Retina (tissue), 1 donor: ENCODE data around the gene CDK19.
A peak's percentile ranks its signal among the peaks of the same experiment; 100 is the strongest.

Experiments
- DNase-seq: peaks from one replicate; pipeline ENCODE4 v3.0.0-alpha.2; 2016

The CDK19 gene

DNA sequence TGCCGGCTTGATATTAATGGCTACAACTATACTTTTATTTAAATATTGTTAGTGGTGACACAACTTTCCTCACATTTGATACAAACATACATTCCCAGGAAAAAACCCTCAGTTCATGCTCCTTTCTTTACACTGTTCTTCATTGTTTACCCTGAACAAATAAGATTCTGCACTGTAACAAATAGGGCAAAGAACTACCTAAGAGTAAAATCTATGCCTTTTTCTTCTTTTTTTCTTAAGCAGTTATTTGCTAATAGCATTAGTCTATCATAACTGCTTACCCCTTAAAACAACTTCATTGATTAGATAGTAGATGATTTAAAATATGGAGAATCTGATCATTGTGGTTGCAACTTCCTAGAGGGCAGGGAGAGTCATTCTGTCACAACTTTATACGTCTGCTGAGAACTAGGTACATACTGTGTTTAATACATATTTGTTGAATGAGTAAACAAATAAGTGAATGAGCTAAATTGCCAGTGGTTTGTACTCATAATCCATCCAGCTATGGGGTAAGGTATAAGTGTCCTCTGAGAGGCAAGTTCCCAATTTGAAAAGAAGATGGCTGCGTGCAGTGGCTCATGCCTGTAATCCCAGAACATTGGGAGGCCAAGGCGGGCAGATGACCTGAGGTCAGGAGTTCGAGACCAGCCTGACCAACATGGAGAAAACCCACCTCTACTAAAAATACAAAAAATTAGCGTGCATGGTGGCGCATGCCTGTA lies 161.0 kb downstream of the CDK19 start:
- DNase-seq: no peak

DNA sequence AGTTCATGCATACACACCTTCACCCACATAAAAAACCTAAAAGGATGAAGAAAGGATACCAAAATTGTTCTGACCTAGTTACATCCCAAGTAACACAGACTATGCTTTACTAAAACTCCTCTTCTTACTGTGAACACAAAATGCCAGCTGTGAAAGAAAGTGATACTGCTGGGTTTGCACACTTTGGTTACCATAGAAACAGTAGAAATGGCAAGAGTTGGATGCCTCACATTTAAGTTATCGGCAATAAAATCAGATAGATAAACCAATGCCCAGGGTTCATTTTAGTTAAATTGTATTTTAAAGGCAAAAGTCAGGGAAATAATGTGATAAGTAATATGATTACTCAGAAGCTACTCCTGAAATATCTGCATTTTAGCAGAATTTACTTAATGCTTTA lies 161.9 kb downstream of the CDK19 start:
- no peak for DNase-seq

DNA sequence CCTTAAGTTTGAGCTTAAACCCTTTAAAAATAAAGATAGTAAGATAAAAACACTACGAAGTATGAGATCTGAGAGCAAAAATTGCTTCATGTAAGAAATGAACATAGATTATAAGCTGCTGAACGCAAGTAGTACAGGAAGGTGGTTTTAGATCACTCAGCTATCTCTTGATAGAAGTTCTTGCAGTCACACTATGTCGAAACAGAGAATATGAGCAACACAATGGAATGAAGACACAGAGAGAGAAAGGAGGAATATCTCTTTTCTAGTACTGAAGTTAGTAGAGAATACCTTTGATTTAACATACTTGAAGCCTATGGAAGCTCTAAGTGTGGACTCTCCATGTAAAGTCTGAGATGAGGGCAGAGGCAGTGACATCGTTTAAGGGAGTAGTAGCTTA lies 162.7 kb downstream of the CDK19 start:
- no peak for DNase-seq

DNA sequence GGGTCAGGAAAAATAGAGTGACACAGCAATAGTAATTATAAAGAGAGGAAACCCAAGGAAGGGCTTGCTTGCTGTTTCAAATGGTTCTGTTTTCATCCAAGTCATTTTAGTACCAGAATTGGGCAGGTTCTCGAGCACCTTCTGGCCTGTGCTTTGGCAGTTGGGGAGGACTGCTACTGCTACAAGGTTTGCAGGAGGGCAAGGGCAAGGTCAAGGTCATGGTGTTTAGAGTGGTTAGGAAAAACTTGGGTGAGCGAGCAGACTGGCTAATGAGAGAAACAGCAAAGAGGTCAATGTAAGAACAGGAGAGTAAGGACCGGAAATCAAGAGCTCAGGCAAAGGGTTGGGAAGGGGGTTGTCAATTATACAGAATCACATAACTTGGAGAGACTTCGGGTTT lies 164.5 kb downstream of the CDK19 start:
- DNase-seq: no peak

DNA sequence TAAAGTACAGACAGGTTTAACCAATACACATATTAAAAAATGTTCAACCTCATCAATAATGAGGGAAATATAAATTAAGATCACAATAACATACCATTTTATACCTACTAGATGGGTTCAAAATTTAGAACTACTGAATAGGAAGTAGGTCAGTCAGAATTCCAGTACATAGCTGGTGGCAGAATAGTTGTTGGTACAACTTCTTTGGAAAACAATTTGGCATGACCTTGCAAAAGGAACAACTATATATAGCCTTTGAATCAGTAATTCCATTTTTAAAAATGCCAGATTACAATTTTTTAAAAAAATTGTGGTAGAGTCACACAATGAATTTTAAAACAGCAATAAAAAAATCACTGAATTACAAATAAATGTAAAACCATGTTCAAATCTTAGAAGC lies 165.6 kb downstream of the CDK19 start:
- no peak for DNase-seq

DNA sequence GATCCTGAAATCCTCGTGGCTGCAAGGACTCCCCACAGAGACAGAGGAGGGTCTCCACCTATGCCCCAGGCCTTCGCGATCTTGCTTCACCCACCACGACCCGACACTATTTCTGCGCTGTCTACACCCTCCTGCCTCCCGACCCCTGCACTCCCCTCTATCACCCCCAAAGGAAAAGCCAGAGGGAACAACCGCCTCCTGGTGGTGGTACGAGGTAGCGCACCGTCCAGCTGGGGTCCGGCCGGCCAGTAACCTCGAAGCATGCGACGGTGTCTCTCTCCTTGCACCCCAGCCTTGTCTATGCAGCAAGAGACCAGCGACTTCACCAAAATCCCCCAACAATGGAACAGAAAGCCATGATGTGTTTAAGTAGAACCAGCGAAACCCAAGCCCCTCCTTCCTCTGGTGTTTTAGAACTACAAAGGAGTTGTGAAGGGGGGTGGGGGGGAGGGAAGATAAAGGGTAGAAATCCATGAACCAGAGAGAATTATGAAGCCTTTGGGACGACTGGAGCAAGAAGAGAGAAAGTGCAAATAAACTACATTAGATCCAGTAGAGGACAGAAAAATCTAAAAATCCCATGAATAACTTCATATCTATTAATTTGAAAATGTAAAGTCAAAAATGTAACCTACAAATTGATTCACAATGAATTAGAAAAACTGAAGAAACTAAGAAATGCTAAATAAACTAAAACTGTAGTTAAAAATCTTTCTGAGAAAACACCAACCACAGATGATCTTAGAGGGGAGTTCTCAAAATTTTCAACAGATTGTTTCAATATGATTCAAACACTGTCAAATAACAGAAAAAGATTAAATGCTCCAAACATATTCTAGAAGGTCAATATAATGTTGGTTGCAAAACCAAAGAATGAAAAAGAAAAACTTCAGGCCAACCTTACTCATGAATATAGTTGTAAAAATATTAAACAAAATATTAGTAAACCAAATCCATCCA lies 168.0 kb downstream of the CDK19 start:
- DNase-seq: no peak

DNA sequence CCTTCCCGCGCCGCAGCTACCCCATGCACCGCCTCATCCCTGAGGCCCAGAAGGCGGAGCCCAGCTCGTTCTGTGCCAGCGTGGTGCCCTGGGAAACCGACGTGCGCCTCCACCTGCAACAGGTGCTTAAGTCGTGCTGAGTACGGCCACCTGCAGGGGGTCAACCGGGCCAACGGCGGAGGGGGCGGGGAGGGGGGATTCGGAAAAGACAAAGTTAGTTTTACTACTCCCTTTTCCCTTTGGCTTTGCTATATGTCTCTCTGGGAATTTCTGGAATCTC lies 168.9 kb downstream of the CDK19 start:
- no peak for DNase-seq

DNA sequence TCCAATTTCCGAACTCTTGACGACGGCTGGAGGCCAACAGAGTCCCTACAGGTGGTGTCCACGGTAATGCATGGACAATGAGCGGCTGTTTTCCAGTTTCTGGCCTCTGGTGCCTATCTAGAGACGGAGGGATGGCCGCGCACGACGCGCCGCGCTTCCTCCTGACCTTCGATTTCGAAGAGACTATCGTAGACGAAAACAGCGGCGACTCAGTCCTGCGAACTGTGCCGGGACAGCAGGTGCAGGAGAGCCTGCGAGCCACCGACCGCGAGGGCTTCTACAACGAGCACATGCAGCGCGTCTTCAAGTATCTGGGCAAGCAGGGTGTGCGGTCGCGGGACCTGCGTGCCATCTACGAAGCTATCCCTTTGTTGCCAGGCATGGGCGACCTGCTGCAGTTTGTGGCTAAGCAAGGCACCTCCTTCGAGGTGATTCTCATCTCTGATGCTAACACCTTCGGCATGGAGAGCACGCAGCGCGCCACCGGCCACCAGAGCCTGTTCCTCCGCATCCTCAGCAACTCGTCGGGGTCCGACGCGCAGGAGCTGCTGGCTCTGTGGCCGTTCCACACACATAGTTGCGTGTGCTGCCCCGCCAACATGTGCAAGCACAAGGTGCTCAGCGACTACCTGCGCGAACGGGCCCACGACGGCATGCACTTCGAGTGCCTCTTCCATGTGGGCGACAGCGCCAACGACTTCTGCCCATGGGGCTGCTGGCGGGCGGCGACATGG lies 169.4 kb downstream of the CDK19 start:
- DNase-seq: no peak

DNA sequence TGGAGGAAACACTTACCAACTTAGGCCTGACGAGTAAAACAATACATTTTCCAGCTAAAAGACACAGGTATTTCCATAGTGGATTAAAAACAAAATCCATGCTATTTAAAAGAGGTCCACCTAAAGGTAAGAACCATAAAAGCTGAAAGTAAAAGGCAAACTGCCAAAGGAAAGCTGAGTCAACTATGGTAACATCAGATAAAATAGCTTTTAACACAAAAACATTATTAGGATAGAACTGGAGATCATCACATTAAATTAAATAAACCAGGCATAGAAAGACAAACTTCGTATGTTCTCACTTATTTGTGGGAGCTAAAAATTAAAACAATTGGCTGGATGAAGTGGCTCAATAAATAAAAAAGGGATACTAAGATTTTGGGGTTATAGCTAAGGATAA lies 172.1 kb downstream of the CDK19 start:
- DNase-seq: no peak

DNA sequence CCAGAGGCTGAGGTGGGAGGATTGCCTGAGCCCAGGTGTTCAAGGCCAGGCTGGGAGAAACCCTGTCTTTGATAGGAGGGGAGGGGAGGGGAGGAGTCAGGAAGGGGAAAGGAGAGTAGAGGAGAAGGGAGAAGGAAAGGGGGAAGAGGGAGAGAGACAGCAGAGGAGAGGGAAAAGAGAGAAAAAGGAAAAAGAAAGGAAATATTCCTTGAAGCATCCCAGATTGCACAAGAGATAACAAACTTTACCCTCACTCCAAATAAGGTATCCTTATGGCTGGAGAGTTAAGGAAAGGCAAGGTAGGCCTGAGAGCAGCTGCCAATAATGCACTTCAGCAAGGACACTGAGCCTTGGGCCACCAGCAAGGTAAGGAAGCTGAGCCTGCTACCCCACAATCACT lies 172.6 kb downstream of the CDK19 start:
- no peak for DNase-seq

DNA sequence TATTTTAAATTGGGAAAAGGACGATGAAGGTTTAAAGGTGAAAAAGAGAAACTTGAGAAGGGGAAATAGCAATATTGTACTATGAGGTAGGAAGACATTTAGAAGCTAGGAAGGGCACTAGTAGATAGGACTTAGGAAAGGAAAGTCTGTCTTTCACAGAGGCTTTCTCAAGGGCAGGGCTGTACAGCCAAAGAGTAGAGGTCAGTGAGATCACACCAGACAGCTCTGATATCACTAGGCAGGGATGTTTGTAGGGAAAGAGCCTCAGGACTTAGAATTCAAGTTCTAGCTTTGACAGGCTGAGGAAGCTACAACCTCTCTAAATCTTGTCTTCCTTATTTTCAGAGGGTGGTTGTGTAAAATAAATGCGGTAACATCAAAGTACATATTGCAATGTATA lies 178.5 kb downstream of the CDK19 start:
- no peak for DNase-seq

DNA sequence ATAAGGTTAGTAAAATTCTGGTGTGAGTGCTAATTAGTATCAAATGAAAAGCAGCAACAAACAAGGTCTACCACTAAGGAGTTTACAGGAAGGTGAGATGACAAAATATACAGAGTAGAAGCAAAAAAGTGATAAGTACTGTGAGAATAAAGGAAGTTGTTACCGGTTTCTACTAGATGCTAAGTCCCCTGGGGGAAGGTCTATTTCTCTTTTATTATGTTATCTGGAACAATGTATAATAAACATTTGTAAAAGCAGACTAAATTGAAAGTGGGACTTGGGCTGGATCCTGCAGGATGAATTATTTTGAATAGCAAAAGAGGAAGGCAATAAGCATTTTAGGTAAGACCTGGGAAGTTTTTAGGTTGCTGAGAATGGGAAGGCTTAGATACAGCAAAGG lies 180.2 kb downstream of the CDK19 start:
- DNase-seq: no peak

DNA sequence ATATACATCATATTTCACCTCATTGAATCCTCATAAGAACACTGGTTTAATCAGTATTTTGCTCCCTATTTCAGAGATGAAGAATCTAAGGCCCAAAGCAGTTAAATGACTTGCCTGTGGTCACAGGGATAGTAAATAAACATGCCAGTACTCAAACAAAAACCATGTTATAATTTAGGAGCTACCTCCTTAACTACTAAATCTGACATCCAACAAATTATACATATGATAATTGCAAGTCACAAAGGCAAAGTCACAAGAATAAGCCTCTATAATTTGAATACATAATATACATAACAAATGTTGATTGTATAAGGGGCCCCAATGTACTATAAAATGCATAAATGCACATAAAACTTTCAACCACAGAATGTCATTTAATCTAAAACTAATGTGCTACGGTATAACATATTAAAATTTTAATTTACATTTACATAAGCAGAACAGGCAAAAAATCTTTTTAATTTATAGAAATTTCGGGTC lies 181.5 kb downstream of the CDK19 start:
- DNase-seq: no peak

DNA sequence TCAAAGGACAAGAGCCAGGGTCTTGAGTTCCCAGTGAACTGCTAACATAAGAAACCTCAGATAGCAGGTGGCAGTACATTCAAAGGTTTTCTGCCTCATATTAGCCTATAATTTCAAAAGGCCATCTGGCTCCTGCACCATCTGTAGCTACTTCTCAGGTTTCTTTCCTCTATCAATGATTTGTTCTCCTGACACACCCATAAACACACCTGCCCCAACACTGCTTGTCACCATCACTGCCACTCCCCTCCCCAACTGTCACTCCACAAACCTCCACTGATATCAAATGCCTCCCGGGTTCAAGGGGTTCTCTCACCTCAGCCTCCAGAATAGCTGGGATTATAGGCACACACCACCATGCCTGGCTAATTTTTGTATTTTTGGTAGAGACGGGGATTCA lies 186.1 kb downstream of the CDK19 start:
- no peak for DNase-seq

DNA sequence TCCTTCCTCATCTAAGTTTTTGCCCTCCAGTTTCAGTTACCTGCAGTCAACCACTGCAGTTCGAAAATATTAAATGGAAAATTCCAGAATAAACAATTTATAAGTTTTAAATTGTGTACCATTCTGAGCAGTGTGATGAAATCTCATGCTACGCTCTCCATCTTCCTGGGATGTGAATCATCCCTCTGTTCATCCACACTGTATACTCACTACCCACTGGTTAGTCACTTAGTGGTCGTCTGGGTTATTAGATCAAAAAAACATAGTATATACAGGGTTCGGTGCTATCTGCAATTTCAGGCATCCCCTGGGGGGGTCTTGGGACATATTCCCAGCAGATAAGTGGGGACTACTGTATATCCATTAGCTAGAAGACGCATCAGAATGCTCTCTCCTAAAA lies 186.9 kb downstream of the CDK19 start:
- no peak for DNase-seq

DNA sequence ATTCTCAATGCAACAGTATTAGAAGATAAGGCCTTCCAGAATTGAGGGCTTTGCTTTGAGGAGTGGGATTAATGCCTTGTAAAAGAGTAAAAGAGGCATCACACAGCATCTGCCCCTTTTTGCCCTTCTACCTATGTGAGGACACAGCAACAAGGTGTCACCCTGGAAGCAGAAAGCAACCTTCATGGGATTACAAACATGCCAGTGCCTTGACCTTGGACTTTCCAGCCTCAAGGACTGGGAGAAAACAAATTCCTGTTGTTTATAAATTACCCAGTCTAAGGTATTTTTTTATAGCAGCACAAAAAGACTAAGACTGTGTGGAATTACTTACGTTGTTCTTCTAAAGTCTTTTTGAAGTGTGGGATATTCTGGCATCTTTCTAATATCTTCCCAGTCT lies 188.8 kb downstream of the CDK19 start:
- DNase-seq: no peak

DNA sequence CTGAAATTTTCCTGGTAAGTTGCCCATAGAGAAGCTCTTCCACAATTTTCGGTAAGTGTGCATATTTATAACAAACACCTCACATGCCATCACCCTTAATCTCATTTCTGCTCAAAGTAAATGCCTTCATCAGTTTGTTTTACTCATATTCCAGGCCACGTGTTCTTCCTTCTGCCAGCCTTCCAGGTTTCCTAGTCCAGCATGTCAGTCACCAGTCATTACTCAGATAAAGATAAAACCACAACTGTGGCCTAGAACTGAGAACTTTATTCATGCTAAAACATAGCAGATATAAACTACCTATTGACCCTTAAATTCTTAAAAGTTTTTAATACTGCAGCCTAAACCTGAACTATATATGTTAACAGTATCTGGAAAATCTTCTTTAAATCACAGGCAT lies 189.4 kb downstream of the CDK19 start:
- DNase-seq: no peak

DNA sequence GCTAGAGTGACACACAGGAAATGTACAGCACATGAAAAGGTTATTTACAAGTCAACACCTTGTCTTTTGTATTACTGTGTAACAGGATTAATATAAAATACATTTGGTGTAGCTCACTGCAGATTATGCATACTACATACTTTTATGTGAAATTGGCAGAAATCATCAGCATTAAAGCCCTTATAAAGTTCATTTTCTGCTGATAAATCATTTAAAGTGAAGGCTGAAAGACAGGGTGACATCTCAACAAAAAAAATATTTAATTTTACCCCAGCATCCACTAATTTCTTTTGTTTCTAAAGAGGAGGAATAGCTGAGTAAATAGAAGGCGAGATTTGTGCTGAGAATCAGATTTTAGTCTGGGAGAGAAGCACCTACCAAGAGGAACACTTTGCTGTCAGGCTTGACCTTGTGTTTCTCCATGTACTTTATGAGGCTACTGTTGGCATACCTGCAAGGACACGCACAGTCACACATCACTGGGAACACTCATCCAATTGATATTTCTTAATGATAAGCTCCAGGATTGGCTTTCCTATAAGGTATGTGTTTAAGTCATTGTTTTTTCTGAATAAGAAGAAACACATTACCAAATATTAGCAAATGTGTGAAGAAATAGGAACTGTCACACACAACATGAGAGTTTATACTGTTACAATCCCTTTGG lies 192.2 kb downstream of the CDK19 start:
- no peak for DNase-seq

DNA sequence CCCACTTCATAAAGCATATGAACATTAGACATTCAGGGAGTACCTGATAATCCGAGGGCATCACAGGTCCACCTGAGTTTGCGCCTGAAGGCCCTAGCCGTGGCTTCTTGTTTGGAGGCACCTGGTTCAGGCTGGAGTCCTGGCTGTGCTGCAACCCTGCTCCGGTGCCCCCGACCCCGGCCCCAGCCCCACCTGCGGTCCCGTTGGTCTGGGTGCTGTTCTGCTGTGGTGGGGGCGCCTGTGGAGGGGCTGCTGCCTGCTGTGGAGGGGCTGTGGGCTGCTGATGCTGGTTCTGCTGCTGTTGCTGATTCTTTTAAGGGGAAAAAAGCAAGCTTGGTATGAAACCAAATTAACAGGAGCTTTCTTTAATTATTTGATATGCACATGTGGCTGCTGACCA lies 194.2 kb downstream of the CDK19 start:
- no peak for DNase-seq

DNA sequence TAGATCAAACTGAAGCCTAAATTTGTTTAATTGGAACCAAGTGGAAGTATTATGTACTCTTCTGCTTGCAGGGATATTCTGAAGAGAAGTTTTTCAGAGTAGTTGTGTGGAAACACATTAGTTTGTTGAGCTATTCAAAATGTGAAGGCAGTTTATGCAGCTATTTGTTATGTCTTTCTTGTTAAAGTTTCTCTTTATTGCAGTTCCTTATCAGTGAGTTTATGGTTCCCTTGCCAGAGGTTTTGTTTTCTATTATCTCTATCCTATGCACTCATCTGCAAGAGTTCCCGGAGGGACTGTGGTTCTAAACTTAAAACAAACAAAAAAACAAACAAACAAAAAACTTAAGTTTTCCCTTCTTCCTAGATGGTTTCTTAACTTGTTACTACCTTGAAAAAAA lies 195.2 kb downstream of the CDK19 start:
- no peak for DNase-seq

DNA sequence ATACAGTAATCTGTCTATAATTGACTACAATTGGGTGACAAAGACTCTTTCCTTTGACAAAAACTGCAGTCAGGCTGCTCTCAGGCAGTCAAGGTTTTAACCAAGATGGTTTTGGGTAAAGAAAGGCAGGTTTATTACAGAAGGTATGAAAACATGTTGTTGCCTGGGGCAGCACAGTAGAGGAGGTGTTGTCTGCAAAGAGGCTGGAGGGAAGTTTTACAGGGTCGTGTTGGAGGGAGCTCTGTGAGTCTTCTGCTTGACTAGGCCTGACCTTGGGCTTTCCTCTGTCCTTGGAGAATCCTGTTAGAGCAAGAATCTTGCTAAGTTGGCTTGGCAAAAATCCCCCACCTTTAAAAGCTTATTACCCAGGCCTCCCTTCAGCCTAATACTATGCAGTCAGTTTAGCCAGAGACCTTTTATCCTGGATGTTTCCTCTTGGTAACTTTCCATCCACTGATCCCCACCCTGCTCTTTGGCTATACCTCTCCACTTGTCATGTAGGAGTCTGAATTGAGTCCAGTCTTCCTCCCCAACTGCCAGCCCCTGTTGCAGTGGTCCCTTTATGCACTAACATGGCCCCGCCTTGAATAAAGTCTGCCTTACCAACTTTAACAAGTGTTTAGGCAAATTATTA lies 195.9 kb downstream of the CDK19 start:
- DNase-seq: no peak

DNA sequence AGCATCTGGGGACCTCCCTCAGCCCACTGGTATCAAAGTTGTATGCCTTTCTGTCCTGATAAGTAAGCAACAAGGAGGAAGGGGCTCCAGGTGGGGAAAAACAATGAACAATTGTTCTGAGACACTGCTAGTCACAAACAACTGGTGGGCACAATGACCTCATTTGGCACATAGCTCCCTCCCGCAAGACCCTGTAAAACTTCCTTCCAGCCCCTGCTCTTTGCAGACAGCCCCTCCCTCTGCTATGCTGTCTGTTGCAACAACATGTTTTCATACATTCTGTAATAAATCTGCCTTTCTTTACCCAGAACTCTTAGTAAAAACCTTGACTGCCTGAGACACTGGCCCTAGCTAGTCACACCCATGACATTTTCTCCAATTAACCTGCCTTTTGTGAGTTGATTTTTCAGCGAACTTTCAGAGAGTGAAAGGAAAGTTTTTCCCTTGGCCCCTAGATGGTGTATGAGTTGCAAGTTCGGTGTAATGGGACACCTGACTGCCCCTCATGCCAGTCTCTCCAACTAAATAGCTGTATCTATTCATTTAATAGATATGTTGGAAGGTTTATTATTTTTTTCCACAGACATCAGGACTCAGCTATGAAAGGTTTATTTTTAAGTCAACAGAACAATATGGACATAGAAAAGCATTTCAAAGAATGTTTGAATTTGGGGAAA lies 196.5 kb downstream of the CDK19 start:
- DNase-seq: peak; percentile 57
